H9 (cell line): Measurements from ENCODE around the gene GAK. TPM values are rescaled to one million over a fixed set of nuclear protein-coding genes. Genes with fewer than 3 reads are reported as not detected.

Source experiments
- DNase-seq: peaks from one replicate; pipeline ENCODE4 v3.0.0-alpha.2; 2017
- H2AFZ ChIP-seq: one replicate; pipeline ENCODE4 v1.6.1; 2013; ENCODE audit warnings: mild to moderate bottlenecking, low read length, control low read depth, moderate library complexity
- H2AK5ac ChIP-seq: 2 replicates; pipeline ENCODE4 v1.6.1; 2013; ENCODE audit warnings: low read length, control low read depth, mixed read lengths; ENCODE audit not compliant: insufficient read length
- H2BK120ac ChIP-seq: one replicate; pipeline ENCODE4 v1.6.1; 2013; ENCODE audit warnings: low read depth, mild to moderate bottlenecking, low read length, control low read depth, inconsistent platforms; ENCODE audit not compliant: poor library complexity, severe bottlenecking
- H2BK12ac ChIP-seq: 2 replicates; pipeline ENCODE4 v1.6.1; 2013; ENCODE audit warnings: low read length, control low read depth, mixed read lengths, low read depth; ENCODE audit not compliant: insufficient read length
- H2BK15ac ChIP-seq: 2 replicates; pipeline ENCODE4 v1.6.1; 2013; ENCODE audit warnings: low read depth, low read length, control low read depth
- H2BK20ac ChIP-seq: one replicate; pipeline ENCODE4 v1.6.1; 2013; ENCODE audit warnings: low read depth, mild to moderate bottlenecking, low read length, control low read depth, inconsistent platforms; ENCODE audit not compliant: poor library complexity, severe bottlenecking
- H2BK5ac ChIP-seq: 2 replicates; pipeline ENCODE4 v1.6.1; 2013; ENCODE audit warnings: low read length, control low read depth, mixed read lengths; ENCODE audit not compliant: insufficient read length
- H3K14ac ChIP-seq: 2 replicates; pipeline ENCODE4 v1.6.1; 2013; ENCODE audit warnings: low read length, control low read depth; ENCODE audit not compliant: insufficient read depth
- H3K18ac ChIP-seq: 2 replicates; pipeline ENCODE4 v1.6.1; 2013; ENCODE audit warnings: low read depth, mild to moderate bottlenecking, mixed read lengths, low read length, control low read depth; ENCODE audit not compliant: insufficient read length
- H3K23ac ChIP-seq: 2 replicates; pipeline ENCODE4 v1.6.1; 2013; ENCODE audit warnings: low read length, control low read depth, mixed read lengths, low read depth; ENCODE audit not compliant: insufficient read length
- H3K23me2 ChIP-seq: 2 replicates; pipeline ENCODE4 v1.6.1; 2013; ENCODE audit warnings: low read depth, mild to moderate bottlenecking, mixed read lengths, low read length, control low read depth; ENCODE audit not compliant: insufficient read length, poor library complexity, severe bottlenecking
- H3K27ac ChIP-seq: 2 replicates; pipeline ENCODE4 v1.5.1; 2013; ENCODE audit warnings: low read length, control low read depth, mixed read lengths, low read depth; ENCODE audit not compliant: insufficient read length
- H3K27me3 ChIP-seq: 2 replicates; pipeline ENCODE4 v1.6.1; 2013; ENCODE audit warnings: low read length, control low read depth, inconsistent platforms; ENCODE audit not compliant: insufficient read depth
- H3K4ac ChIP-seq: 2 replicates; pipeline ENCODE4 v1.6.1; 2013; ENCODE audit warnings: low read depth, mild to moderate bottlenecking, control low read depth, inconsistent platforms, low read length, moderate library complexity
- H3K4me1 ChIP-seq: 2 replicates; pipeline ENCODE4 v1.6.1; 2013; ENCODE audit warnings: low read length, control low read depth, inconsistent platforms; ENCODE audit not compliant: insufficient read depth
- H3K4me2 ChIP-seq: 2 replicates; pipeline ENCODE4 v1.6.1; 2013; ENCODE audit warnings: low read length, control low read depth, mixed read lengths; ENCODE audit not compliant: insufficient read length, insufficient read depth
- H3K56ac ChIP-seq: 2 replicates; pipeline ENCODE4 v1.6.1; 2013; ENCODE audit warnings: low read depth, mild to moderate bottlenecking, mixed read lengths, low read length, control low read depth; ENCODE audit not compliant: insufficient read length
- H3K79me1 ChIP-seq: 2 replicates; pipeline ENCODE4 v1.6.1; 2013; ENCODE audit warnings: low read depth, mild to moderate bottlenecking, moderate library complexity, low read length, control low read depth, inconsistent platforms; ENCODE audit not compliant: insufficient read depth, poor library complexity, severe bottlenecking
- H3K79me2 ChIP-seq: 2 replicates; pipeline ENCODE4 v1.6.1; 2013; ENCODE audit warnings: low read length, control low read depth, inconsistent platforms; ENCODE audit not compliant: insufficient read depth
- H3K9ac ChIP-seq: 2 replicates; pipeline ENCODE4 v1.6.1; 2013; ENCODE audit warnings: low read length, control low read depth, mixed read lengths; ENCODE audit not compliant: insufficient read length; ENCODE audit errors: extremely low read depth
- H3K9me3 ChIP-seq: one replicate; pipeline ENCODE4 v1.6.1; 2013; ENCODE audit warnings: low read depth, low read length, inconsistent platforms; ENCODE audit not compliant: control insufficient read depth
- H3T11ph ChIP-seq: one replicate; pipeline ENCODE4 v1.6.1; 2013; ENCODE audit warnings: mild to moderate bottlenecking, low read length, control low read depth, inconsistent platforms
- H4K20me1 ChIP-seq: one replicate; pipeline ENCODE4 v1.6.1; 2013; ENCODE audit not compliant: control insufficient read depth, insufficient read length, insufficient read depth
- H4K5ac ChIP-seq: 2 replicates; pipeline ENCODE4 v1.6.1; 2013; ENCODE audit warnings: low read depth, mild to moderate bottlenecking, mixed read lengths, low read length, control low read depth; ENCODE audit not compliant: insufficient read length
- H4K8ac ChIP-seq: replicated peaks from 2 replicates; pipeline ENCODE4 v1.6.1; 2013; ENCODE audit warnings: low read length, control low read depth, mixed read lengths, low read depth; ENCODE audit not compliant: insufficient read length
- H4K91ac ChIP-seq: 2 replicates; pipeline ENCODE4 v1.6.1; 2013; ENCODE audit warnings: low read depth, mild to moderate bottlenecking, moderate library complexity, mixed read lengths, low read length, control low read depth; ENCODE audit not compliant: insufficient read length
- H3K27ac Mint-ChIP-seq, 3 experiments: 2 replicates in 2 of 3; 3 replicates in 1 of 3; pipeline ENCODE4 v1.8.0; 2020 to 2021; ENCODE audit warnings: mixed read lengths in 3 of 3, mild to moderate bottlenecking in 1 of 3, moderate library complexity in 1 of 3
- H3K27me3 Mint-ChIP-seq: 2 replicates; pipeline ENCODE4 v1.8.0; 2021; ENCODE audit warnings: low read depth, mild to moderate bottlenecking, moderate library complexity, mixed read lengths
- H3K36me3 Mint-ChIP-seq, 3 experiments: 2 replicates in 2 of 3; 3 replicates in 1 of 3; pipeline ENCODE4 v1.8.0; 2020 to 2021; ENCODE audit warnings: low read depth in 3 of 3, mixed read lengths in 3 of 3; ENCODE audit not compliant: insufficient read depth in 1 of 3
- H3K4me1 Mint-ChIP-seq, 2 experiments: 2 replicates each; pipeline ENCODE4 v1.8.0; 2020; ENCODE audit warnings: mixed read lengths in 2 of 2
- H3K4me3 Mint-ChIP-seq, 2 experiments: 2 replicates in 1 of 2; 3 replicates in 1 of 2; pipeline ENCODE4 v1.8.0; 2020 to 2021; ENCODE audit warnings: mild to moderate bottlenecking in 2 of 2, mixed read lengths in 2 of 2, moderate library complexity in 1 of 2
- H3K9me3 Mint-ChIP-seq, 2 experiments: 2 replicates in 1 of 2; 3 replicates in 1 of 2; pipeline ENCODE4 v1.8.0; 2020; ENCODE audit warnings: mild to moderate bottlenecking in 2 of 2, mixed read lengths in 2 of 2, moderate library complexity in 1 of 2
- CTCF ChIP-seq: fragments of 200-600 bp; sonication (generic); conservative IDR thresholded peaks from 3 replicates; pipeline ENCODE4 v1.8.0; 2021; ENCODE audit warnings: antibody characterized with exemption, mild to moderate bottlenecking
- WGBS: extraction: QIAGEN DNeasy Blood & Tissue Kit; methylation state at CpG from one replicate; pipeline ENCODE4 v1.1.7; 2013; ENCODE audit warnings: missing lambda C conversion rate, low lambda C conversion rate, mixed read lengths; ENCODE audit not compliant: insufficient read length; ENCODE audit errors: extremely low coverage; 5-methylcytosine and 5-hydroxymethylcytosine counted together
- total RNA-seq: library from RNA; stranded (reverse); gene quantifications from 2 replicates; pipeline ENCODE4 v1.2.1, GENCODE V29; 2021

Gene GAK
- total RNA-seq, 1 experiment from 2014 or later = 80.7 TPM

- no peak overlapping the region for H3K23ac ChIP-seq
- H3K18ac ChIP-seq = no peak overlapping the region
- peaks cover 2% of the 10 kb centered on the region for H3K79me1 ChIP-seq
- no peaks in the 10 kb centered on the region for H3K9me3 ChIP-seq
- no peak overlapping the region for H2BK5ac ChIP-seq
- H3K4me3 Mint-ChIP-seq = no peak overlapping the region
- no peak overlapping the region for H4K91ac ChIP-seq
- peak overlapping the region in 1 of 3 experiments; percentile 31; a peak in 1 of 7 replicates for H3K27ac Mint-ChIP-seq
- no peak overlapping the region for H3K4ac ChIP-seq
- H3K79me2 ChIP-seq = no peaks in the 10 kb centered on the region; the same call in 1 of the 2 replicates
- no peak overlapping the region for H2BK20ac ChIP-seq
- H3K4me1 ChIP-seq = no peaks in the 10 kb centered on the region
- no peak overlapping the region for H2BK15ac ChIP-seq
- no peak overlapping the region for H4K5ac ChIP-seq
- no peak overlapping the region for H2BK12ac ChIP-seq
- no peaks in the 10 kb centered on the region for H4K20me1 ChIP-seq
- no peaks in the 10 kb centered on the region for H3K23me2 ChIP-seq
- H4K8ac ChIP-seq = no peak overlapping the region
- no peak overlapping the region for H3T11ph ChIP-seq
- no CpG with 5 or more reads among the region's 26 CpGs for WGBS
- H3K9ac ChIP-seq = no peak overlapping the region
- H2AFZ ChIP-seq = no peak overlapping the region
- H3K4me1 Mint-ChIP-seq = peaks cover 6 to 7% of the 10 kb centered on the region in 2 experiments
- DNase-seq = no peak
- no peak overlapping the region for H2AK5ac ChIP-seq
- no peak overlapping the region for H3K27ac ChIP-seq
- TF ChIP-seq CTCF = no peak
- H3K14ac ChIP-seq = no peak overlapping the region
- no peaks in the 10 kb centered on the region for H3K27me3 ChIP-seq
- H3K4me2 ChIP-seq = no peak overlapping the region
- H3K27me3 Mint-ChIP-seq = no peaks in the 10 kb centered on the region; the same call in 1 of the 2 replicates
- H3K56ac ChIP-seq = no peak overlapping the region
- H2BK120ac ChIP-seq = no peak overlapping the region
- peaks cover 14 to 41% (median 41%) of the 10 kb centered on the region in 3 experiments for H3K36me3 Mint-ChIP-seq
- H3K9me3 Mint-ChIP-seq = peaks cover 0 to 7% of the 10 kb centered on the region in 2 experiments; a peak in 3 of 5 replicates
These were observed 21.6 kb downstream of the GAK start for GRCh38 chr4:910366-911091.
